Thyroid gland (tissue), 4 donors: ENCODE results near the gene BTBD9.

Source experiments
- CTCF ChIP-seq, 6 experiments: fragments of 200-600 bp in 3 of 6; fragments of 450-650 bp in 3 of 6; sonication (generic) in 3 of 6; IDR thresholded peaks; one replicate each; pipeline ENCODE4 v1.5.1; 2016 to 2019; ENCODE audit warnings: antibody characterized with exemption in 6 of 6, mild to moderate bottlenecking in 2 of 6, inconsistent platforms in 1 of 6, moderate library complexity in 1 of 6
- POLR2A ChIP-seq, 2 donors: fragments of 450-650 bp; IDR thresholded peaks; one replicate each; pipeline ENCODE4 v1.6.1; 2017; ENCODE audit warnings: antibody characterized with exemption in 2 of 2, mild to moderate bottlenecking in 2 of 2, moderate library complexity in 1 of 2

- TF ChIP-seq CTCF (IDR thresholded peaks at IDR 0.05) (no peak), POLR2A (IDR thresholded peaks at IDR 0.05) (no peak)
These were observed 47.3 kb upstream of the BTBD9 start for GRCh38 chr6:38687043-38687353.
